Mesothelial cell of epicardium (in vitro differentiated cells): ENCODE results near the gene ADAMTS13. TPM values are rescaled to one million over a fixed set of nuclear protein-coding genes. Genes with fewer than 3 reads are reported as not detected.

ENCODE experiments used
- DNase-seq, 2 experiments: peaks; one replicate each; pipeline ENCODE4 v3.0.0; 2021; ENCODE audit warnings: low spot score in 2 of 2; ENCODE audit not compliant: unreplicated experiment in 2 of 2
- H3K27ac Mint-ChIP-seq: 2 replicates; pipeline ENCODE4 v1.8.0; 2021; ENCODE audit warnings: mixed read lengths
- H3K27me3 Mint-ChIP-seq: 2 replicates; pipeline ENCODE4 v1.8.0; 2021; ENCODE audit warnings: low read depth, mixed read lengths
- H3K36me3 Mint-ChIP-seq: 2 replicates; pipeline ENCODE4 v1.8.0; 2021; ENCODE audit warnings: mixed read lengths
- H3K4me1 Mint-ChIP-seq: 2 replicates; pipeline ENCODE4 v1.8.0; 2021; ENCODE audit warnings: mixed read lengths
- H3K4me3 Mint-ChIP-seq: 2 replicates; pipeline ENCODE4 v1.8.0; 2021; ENCODE audit warnings: mild to moderate bottlenecking, moderate library complexity, mixed read lengths
- H3K9me3 Mint-ChIP-seq: 2 replicates; pipeline ENCODE4 v1.8.0; 2021; ENCODE audit warnings: mixed read lengths
- CTCF ChIP-seq: fragments of 200-600 bp; sonication (generic); IDR thresholded peaks from one replicate; pipeline ENCODE4 v1.5.0; 2021; ENCODE audit warnings: antibody characterized with exemption; ENCODE audit not compliant: unreplicated experiment
- total RNA-seq: library from RNA; stranded (reverse); gene quantifications from 3 replicates; pipeline ENCODE4 v1.2.1, GENCODE V29; 2021

The ADAMTS13 gene
- total RNA-seq, 1 donor from 2014 or later: 21.3 TPM

- H3K4me3 Mint-ChIP-seq: no peak overlapping the region
- H3K27ac Mint-ChIP-seq: no peak overlapping the region
- peaks cover 16% of the 10 kb centered on the region for H3K4me1 Mint-ChIP-seq
- H3K27me3 Mint-ChIP-seq: no peaks in the 10 kb centered on the region
- H3K36me3 Mint-ChIP-seq: no peaks in the 10 kb centered on the region
- TF ChIP-seq CTCF: no peak
- H3K9me3 Mint-ChIP-seq: no peaks in the 10 kb centered on the region
- DNase-seq: no peak
Observed at GRCh38 chr9:133457233-133457632, 35.1 kb downstream of the ADAMTS13 start.

- DNase-seq: no peak
- H3K27ac Mint-ChIP-seq: no peak overlapping the region
- no peaks in the 10 kb centered on the region for H3K9me3 Mint-ChIP-seq
- no peak overlapping the region for H3K4me3 Mint-ChIP-seq
- H3K4me1 Mint-ChIP-seq: peaks cover 16% of the 10 kb centered on the region
- no peaks in the 10 kb centered on the region for H3K36me3 Mint-ChIP-seq
- H3K27me3 Mint-ChIP-seq: no peaks in the 10 kb centered on the region
- no peak for TF ChIP-seq CTCF
Observed at GRCh38 chr9:133457748-133458147, 35.6 kb downstream of the ADAMTS13 start.

GRCh38 chr9:133458643-133459312, 36.6 kb downstream of the ADAMTS13 start:
- no peak for DNase-seq
- no peaks in the 10 kb centered on the region for H3K9me3 Mint-ChIP-seq
- no peak overlapping the region for H3K27ac Mint-ChIP-seq
- no peak for TF ChIP-seq CTCF
- H3K27me3 Mint-ChIP-seq: no peaks in the 10 kb centered on the region
- H3K36me3 Mint-ChIP-seq: no peaks in the 10 kb centered on the region
- peaks cover 16% of the 10 kb centered on the region for H3K4me1 Mint-ChIP-seq
- peak overlapping the region; percentile 92 for H3K4me3 Mint-ChIP-seq

- no peaks in the 10 kb centered on the region for H3K36me3 Mint-ChIP-seq
- H3K9me3 Mint-ChIP-seq: no peaks in the 10 kb centered on the region
- H3K27ac Mint-ChIP-seq: peak within 1 kb of the TSS; percentile 95
- TF ChIP-seq CTCF: no peak
- H3K4me3 Mint-ChIP-seq: peak within 1 kb of the TSS; percentile 92
- DNase-seq: peak; percentile 93 to 96
- H3K27me3 Mint-ChIP-seq: no peaks in the 10 kb centered on the region
- H3K4me1 Mint-ChIP-seq: peaks cover 16% of the 10 kb centered on the region
Observed at GRCh38 chr9:133459476-133460404, 37.6 kb downstream of the ADAMTS13 start, which contains the start of gene CACFD1. Gene CACFD1 (plus strand): TSS chr9:133459978. CDS start chr9:133460067, 89 bp downstream.

GRCh38 chr9:133460405-133461175, 38.4 kb downstream of the ADAMTS13 start:
- no peaks in the 10 kb centered on the region for H3K27me3 Mint-ChIP-seq
- no peak for DNase-seq

More at GRCh38 chr9:133460405-133461175, 38.4 kb downstream of the ADAMTS13 start:
- H3K4me3 Mint-ChIP-seq: peak overlapping the region; percentile 74
- peaks cover 16% of the 10 kb centered on the region for H3K4me1 Mint-ChIP-seq
- H3K9me3 Mint-ChIP-seq: no peaks in the 10 kb centered on the region
- H3K36me3 Mint-ChIP-seq: peaks cover 2% of the 10 kb centered on the region
- H3K27ac Mint-ChIP-seq: peak overlapping the region; percentile 78
- no peak for TF ChIP-seq CTCF
